Non-pigmented ciliary epithelial cell (primary cell): Measurements from ENCODE around the gene NAA16.
"Not testable (repeated sequence)": the region's sequence is repeated elsewhere in the genome, so short reads cannot be mapped to it uniquely, and the experiment has no call there.

Experiments used
- DNase-seq: peaks from one replicate; pipeline ENCODE4 v3.0.0-alpha.2; 2010; ENCODE audit warnings: low read depth

The NAA16 gene

GRCh38 chr13:41356385-41356648 lies 45.2 kb downstream of the NAA16 start:
- not testable (repeated sequence) for DNase-seq

- no peak for DNase-seq
Observed at GRCh38 chr13:41356786-41357185, 45.7 kb downstream of the NAA16 start.

- DNase-seq = no peak
Observed at GRCh38 chr13:41361491-41361890, 50.4 kb downstream of the NAA16 start.

GRCh38 chr13:41364043-41364442 lies 53.0 kb downstream of the NAA16 start:
- no peak for DNase-seq

- DNase-seq = peak; percentile 45
Observed at GRCh38 chr13:41365631-41366030, 54.6 kb downstream of the NAA16 start.

GRCh38 chr13:41370736-41371135 lies 59.7 kb downstream of the NAA16 start:
- DNase-seq = no peak

- no peak for DNase-seq
Observed at GRCh38 chr13:41377446-41377845, 66.4 kb downstream of the NAA16 start.

- DNase-seq = no peak
Observed at GRCh38 chr13:41382431-41382830, 71.4 kb downstream of the NAA16 start.

GRCh38 chr13:41383386-41383785 lies 72.3 kb downstream of the NAA16 start:
- DNase-seq = peak; percentile 11

GRCh38 chr13:41384749-41385503 lies 73.9 kb downstream of the NAA16 start:
- DNase-seq = no peak

- DNase-seq = no peak
Observed at GRCh38 chr13:41386211-41386610, 75.1 kb downstream of the NAA16 start.

GRCh38 chr13:41387576-41387975 lies 76.5 kb downstream of the NAA16 start:
- no peak for DNase-seq

GRCh38 chr13:41388143-41388881 lies 77.2 kb downstream of the NAA16 start:
- no peak for DNase-seq

GRCh38 chr13:41389580-41389979 lies 78.5 kb downstream of the NAA16 start:
- DNase-seq = no peak

GRCh38 chr13:41394166-41394565 lies 83.1 kb downstream of the NAA16 start:
- no peak for DNase-seq

- DNase-seq = no peak
Observed at GRCh38 chr13:41398494-41399170, 87.6 kb downstream of the NAA16 start.

- no peak for DNase-seq
Observed at GRCh38 chr13:41401366-41401765, 90.3 kb downstream of the NAA16 start.

- DNase-seq = no peak
Observed at GRCh38 chr13:41402691-41403511, 91.8 kb downstream of the NAA16 start.

- no peak for DNase-seq
Observed at GRCh38 chr13:41403983-41404382, 92.9 kb downstream of the NAA16 start.

- DNase-seq = no peak
Observed at GRCh38 chr13:41405367-41405766, 94.3 kb downstream of the NAA16 start.

- peak; percentile 23 for DNase-seq
Observed at GRCh38 chr13:41407380-41407779, 96.3 kb downstream of the NAA16 start.

- DNase-seq = no peak
Observed at GRCh38 chr13:41408121-41408520, 97.1 kb downstream of the NAA16 start.
